Measurements from ENCODE around the gene CCL21.
A peak's percentile ranks its signal among the peaks of the same experiment; 100 is the strongest.

The CCL21 gene

GRCh38 chr9:34701769-34702736 lies 7.9 kb downstream of the CCL21 start:
- DNase-seq (ENCODE audit: insufficient read length, low spot score), result peak; percentile 83
- no peak for FAIRE-seq
- TF ChIP-seq, protein P1, sequence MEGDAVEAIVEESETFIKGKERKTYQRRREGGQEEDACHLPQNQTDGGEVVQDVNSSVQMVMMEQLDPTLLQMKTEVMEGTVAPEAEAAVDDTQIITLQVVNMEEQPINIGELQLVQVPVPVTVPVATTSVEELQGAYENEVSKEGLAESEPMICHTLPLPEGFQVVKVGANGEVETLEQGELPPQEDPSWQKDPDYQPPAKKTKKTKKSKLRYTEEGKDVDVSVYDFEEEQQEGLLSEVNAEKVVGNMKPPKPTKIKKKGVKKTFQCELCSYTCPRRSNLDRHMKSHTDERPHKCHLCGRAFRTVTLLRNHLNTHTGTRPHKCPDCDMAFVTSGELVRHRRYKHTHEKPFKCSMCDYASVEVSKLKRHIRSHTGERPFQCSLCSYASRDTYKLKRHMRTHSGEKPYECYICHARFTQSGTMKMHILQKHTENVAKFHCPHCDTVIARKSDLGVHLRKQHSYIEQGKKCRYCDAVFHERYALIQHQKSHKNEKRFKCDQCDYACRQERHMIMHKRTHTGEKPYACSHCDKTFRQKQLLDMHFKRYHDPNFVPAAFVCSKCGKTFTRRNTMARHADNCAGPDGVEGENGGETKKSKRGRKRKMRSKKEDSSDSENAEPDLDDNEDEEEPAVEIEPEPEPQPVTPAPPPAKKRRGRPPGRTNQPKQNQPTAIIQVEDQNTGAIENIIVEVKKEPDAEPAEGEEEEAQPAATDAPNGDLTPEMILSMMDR (IDR thresholded peaks at IDR 0.05; ENCODE audit: insufficient read depth, missing control alignments), result peak; percentile 95

- DNase-seq (ENCODE audit: insufficient read length, low spot score) (peak; percentile 63), FAIRE-seq (no peak)
- TF ChIP-seq, protein P1 (IDR thresholded peaks at IDR 0.05; ENCODE audit: insufficient read depth, missing control alignments), result peak; percentile 74
These were observed 8.7 kb downstream of the CCL21 start for GRCh38 chr9:34701023-34701768.

DNA sequence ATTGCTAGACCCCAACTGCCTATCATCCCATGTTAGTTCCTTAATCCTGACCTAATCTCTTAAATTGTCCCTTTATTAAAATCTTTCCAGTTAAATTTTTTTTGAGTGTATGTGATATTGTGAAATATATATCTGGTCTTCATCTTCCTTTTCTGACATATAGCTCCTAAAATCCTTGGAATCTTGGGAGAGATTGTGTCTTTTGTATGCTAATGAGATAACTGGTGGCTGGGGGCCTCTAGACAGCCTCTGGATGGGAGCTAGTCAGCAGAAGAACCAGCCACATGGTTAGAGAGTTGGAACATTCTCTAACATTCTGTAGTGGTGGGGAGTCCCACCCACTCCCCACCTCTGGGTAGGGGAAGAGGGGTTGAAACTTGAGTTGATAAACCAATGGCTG lies 15.1 kb downstream of the CCL21 start:
- no peak for FAIRE-seq
- no peak for DNase-seq (ENCODE audit: insufficient read length, low spot score)
- TF ChIP-seq, protein P1 (IDR thresholded peaks at IDR 0.05; ENCODE audit: insufficient read depth, missing control alignments), result no peak

DNA sequence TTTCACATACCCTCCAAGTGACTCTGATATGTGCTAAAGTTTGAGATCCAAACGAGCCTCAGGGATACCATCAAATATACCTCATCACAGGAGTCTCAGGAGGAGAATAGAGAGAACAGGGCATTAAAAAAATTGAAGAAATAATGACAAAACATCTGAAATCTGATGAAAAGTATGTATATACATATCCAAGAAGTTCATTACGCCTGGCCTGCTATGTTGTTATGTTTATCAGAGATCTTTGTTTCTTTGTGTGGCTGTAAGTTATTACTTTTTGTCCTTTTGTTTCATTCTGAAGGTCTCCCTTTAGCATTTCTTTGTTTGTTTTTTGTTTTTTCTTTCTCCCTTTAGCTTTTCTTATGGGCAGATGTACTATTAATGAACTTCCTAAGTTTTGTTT lies 16.4 kb downstream of the CCL21 start:
- TF ChIP-seq, protein P1 (IDR thresholded peaks at IDR 0.05; ENCODE audit: insufficient read depth, missing control alignments), result no peak
- FAIRE-seq, result no peak

GRCh38 chr9:34691936-34692315 lies 18.0 kb downstream of the CCL21 start:
- TF ChIP-seq, protein P1 (IDR thresholded peaks at IDR 0.05; ENCODE audit: insufficient read depth, missing control alignments), result no peak
- no peak for FAIRE-seq
- DNase-seq (ENCODE audit: insufficient read length, low spot score), result no peak

More for the DNA sequence above, 16.4 kb downstream of the CCL21 start:
- no peak for DNase-seq (ENCODE audit: insufficient read length, low spot score)

DNA sequence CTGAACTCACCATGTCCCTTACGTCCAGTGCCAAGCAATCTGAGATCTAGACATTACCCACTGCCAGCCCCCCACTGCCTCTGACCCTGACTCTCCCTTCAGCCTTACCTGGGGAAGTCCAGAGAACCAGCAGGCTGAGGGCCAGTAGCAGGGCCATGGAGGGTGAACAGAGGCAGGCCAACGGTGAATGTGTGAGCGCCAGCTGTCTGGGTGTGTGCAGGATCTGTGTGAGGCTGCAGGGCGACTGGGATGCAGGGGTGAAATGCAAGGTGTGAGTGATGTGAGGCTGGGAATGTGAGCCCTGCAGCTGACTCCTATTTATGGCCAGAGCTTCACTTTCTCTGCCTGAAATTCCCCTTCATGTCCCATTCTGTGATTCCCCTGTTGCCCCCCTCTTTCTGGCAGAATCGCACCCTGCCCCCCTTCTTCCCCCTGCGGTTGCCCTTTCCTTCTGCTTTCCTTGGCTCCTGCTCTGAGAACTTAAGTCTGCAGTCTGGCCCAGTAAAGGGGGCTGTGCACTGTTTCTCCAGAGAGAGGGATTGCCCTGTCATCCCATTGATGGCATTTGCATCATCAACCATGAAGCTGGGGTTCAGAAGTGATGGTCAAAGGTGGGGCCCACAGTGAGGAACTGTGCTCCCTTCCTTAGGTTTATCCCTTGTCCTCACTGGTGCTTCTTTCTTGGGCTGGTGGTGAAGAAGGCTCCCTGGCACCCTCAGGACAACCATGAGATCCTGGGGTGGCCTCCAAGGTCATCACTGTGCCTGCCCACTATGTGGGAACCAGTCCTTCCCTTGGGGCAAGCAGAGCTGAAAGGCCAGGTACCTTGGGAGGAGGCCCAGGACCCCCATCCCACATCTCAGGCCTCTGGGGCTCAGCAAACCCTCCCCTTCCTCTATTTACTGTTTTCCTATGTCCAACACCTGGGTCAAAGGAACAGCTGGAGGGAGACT lies 18.7 kb downstream of the CCL21 start, which contains the start of gene CCL19:
CCL19 (minus strand) TSS at position 294 of the 953 bp plus-strand sequence; CDS start at position 157, 137 bp downstream.
- TF ChIP-seq, protein P1 (IDR thresholded peaks at IDR 0.05; ENCODE audit: insufficient read depth, missing control alignments), result no peak
- FAIRE-seq (no peak), DNase-seq (ENCODE audit: insufficient read length, low spot score) (no peak)

Data from D721Med (cell line).